ENCODE measurements around the gene RABEP2.
A peak's percentile ranks its signal among the peaks of the same experiment; 100 is the strongest.
"Not testable (repeated sequence)": the region's sequence is repeated elsewhere in the genome, so short reads cannot be mapped to it uniquely, and the experiment has no call there.

RABEP2 gene

DNA sequence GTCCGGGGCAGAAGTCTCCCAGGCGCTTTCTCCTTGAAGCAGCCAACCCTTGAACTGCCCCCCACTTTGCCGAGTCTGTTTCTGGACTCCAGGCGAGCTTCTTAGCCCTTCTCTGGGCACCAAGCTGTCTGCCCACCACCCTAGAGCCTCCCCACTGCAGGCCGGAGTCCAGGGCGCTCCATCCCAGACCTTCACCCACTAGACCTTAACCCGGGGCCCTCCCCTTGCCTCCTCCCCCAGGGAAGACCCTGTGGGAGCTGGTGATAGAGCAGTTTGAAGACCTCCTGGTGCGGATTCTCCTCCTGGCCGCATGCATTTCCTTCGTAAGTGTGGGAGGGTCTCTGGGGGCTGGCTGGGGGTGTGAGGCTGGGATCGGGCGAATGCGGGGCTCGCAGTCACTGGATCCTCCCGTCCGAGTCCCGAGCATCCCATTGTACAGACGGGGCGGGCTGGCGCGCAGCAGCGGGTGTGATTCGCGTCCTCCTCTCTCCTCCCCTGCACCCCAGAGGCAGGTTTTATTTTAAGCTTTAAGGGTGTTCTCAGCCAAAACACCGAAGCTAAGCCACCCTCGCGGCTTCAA lies 45.7 kb downstream of the RABEP2 start:
- no peak for DNase-seq (ENCODE audit: low spot score)

- no peak for DNase-seq (ENCODE audit: low spot score)
These were observed 46.7 kb downstream of the RABEP2 start, which contains the start of gene ATP2A1 for GRCh38 chr16:28878083-28878926. TSS of gene ATP2A1 (plus strand) at chr16:28878488. CDS start at chr16:28878672, 184 bp downstream.

GRCh38 chr16:28877655-28878000 lies 47.4 kb downstream of the RABEP2 start:
- DNase-seq (ENCODE audit: low spot score) = no peak

DNA sequence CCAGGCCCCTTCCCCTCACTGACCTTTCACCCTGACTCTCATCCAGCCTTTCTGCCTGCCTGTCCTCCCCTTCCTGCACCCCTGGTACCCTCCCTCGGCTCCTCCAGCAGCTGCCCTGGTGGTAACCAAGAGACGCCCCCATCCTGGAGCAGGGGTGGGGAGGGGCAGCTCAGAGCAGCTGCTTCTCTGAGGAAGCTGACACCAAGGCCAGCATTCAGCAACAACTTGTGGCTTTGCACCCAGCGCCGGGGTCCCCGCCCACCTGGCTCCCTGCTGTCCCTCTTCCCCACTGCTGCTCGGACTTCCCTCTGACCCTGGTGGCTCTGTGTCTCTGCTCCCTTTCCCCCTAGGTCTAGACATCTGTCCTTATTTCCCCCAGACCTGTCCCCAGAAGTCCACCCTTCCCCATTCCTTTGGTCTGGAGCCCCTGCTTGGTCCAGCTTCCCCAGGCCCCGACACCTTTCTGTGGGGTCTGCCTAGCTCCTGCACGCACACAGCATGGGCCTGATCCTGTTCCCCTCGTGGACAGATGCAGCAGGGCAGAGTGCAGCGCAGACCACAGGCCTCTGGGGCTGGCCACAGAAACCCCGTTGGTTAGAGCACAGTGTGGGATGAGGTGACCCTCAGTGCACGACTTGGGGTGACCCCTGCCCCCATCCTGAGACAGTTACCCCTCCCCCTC lies 47.9 kb downstream of the RABEP2 start:
- no peak for DNase-seq (ENCODE audit: low spot score)

- no peak for DNase-seq (ENCODE audit: low spot score)
These were observed 48.9 kb downstream of the RABEP2 start for GRCh38 chr16:28876019-28876659.

DNA sequence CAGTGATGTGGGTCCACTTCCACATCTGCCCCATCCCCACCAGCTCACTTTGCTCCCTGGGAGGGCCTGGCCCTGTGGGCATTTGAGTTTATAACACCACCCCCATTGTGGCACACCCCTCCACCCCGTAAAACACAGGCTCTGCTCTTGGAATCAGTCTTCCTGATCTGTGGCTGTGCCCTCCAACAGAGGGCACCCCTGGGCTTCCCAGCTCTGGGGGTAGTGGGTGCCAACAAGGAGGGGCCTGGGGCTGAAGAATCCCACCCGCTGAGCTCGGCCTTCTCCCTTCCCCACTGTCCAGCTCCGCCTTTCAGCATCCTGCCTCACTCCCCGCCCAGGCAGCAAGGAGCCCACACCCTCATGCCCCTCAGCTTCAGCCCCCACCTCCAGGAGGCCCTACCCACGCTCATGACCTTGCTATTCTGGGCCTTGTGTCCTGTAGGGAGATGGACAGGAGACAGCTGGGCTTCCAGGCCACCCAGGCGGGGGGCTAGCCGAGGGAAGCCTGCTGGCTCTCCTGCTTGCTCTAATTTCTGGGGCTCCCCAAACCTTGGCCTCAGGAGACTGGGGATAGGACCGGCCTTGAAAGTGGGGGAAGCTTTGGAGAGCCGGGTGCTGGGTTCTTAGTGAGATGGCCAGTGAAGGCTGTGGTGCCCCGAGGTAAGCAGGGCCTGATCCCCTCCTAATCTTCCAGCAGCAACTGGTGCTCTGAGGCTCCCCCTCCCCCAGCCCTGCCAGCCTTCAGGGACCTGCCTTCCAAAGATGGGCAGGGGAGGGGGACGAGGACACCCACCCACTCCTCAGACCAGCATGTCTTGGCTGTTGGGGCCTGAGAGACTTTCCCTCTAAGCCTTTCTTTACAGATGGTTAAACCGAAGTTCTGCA lies 49.7 kb downstream of the RABEP2 start:
- DNase-seq (ENCODE audit: low spot score) = no peak

DNA sequence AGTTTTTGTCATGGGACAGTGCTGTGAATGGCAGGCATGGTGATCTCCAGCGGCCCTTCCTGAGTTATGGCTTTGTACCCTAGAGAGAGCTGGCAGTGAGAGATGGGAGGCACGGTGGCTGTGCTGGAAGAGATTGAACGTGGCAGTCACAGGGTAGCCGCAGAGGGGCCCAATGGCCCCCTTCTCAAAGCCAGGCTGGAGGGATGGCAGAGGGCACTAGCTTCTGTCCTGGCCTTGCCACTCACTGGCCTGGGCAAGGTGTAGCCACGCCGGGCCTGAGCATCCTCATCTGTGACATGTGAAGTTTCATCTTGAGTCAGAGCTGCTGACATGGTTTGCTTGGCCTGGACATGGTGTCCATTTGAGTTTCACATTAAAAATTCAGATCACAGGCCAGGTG lies 50.6 kb downstream of the RABEP2 start:
- no peak for DNase-seq (ENCODE audit: low spot score)

GRCh38 chr16:28873543-28874201 lies 51.4 kb downstream of the RABEP2 start:
- peak; percentile 77 for DNase-seq (ENCODE audit: low spot score)

DNA sequence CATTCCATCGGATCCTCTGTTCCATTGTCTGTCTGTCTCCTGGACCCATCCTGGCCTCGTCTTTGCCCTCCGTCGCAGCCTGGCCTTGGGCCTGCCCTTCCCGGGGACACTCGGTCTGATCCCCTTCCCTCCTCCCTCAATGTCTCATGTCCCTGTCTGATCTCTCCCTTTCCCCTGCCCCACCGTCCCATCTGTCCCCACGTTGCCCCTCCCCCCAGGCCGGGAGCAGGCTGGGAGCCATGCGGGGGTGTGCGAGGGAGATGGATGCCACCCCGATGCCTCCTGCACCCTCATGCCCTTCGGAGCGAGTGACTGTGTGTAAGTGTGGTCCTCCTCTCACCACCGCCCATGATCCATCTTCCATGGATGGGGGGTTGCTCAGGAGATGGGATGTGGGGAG lies 52.1 kb downstream of the RABEP2 start:
- DNase-seq (ENCODE audit: low spot score) = no peak

GRCh38 chr16:28869201-28869600 lies 55.8 kb downstream of the RABEP2 start:
- no peak for DNase-seq (ENCODE audit: low spot score)

GRCh38 chr16:28867646-28868045 lies 57.4 kb downstream of the RABEP2 start:
- DNase-seq (ENCODE audit: low spot score) = not testable (repeated sequence)

- no peak for DNase-seq (ENCODE audit: low spot score)
These were observed 57.8 kb downstream of the RABEP2 start for GRCh38 chr16:28867241-28867640.

- DNase-seq (ENCODE audit: low spot score) = no peak
These were observed 58.6 kb downstream of the RABEP2 start for GRCh38 chr16:28866454-28866804.

- no peak for DNase-seq (ENCODE audit: low spot score)
These were observed 59.1 kb downstream of the RABEP2 start for GRCh38 chr16:28865722-28866453.

GRCh38 chr16:28865001-28865688 lies 59.9 kb downstream of the RABEP2 start:
- no peak for DNase-seq (ENCODE audit: low spot score)

GRCh38 chr16:28863929-28864793 lies 60.9 kb downstream of the RABEP2 start:
- DNase-seq (ENCODE audit: low spot score) = peak; percentile 61

DNA sequence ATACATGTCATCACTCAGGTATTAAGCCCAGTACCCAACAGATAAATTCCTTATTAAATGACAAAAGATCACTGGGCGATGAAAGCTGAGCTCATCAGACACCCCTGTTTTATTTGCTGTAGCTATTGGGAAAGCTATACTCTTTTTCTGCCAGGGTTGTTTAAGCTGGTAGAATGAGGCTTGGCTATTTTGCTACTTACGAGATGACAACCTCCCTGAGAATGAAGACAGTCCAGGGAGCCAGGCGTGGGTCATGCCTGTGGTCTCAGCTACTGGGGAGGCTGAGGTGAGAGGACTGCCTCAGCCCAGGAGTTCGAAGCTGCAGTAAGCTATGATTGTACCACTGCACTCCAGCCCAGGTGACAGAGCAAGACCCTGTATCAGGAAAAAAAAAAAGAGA lies 65.7 kb downstream of the RABEP2 start:
- no peak for DNase-seq (ENCODE audit: low spot score)

GRCh38 chr16:28858421-28858820 lies 66.6 kb downstream of the RABEP2 start:
- DNase-seq (ENCODE audit: low spot score) = no peak

All from AG20443 (cell line).